Neural progenitor cell (in vitro differentiated cells): ENCODE measurements around the gene TNFSF13. TPM values are rescaled to one million over a fixed set of nuclear protein-coding genes. Genes with fewer than 3 reads are reported as not detected.
A peak's percentile ranks its signal among the peaks of the same experiment; 100 is the strongest.

Experiments
- DNase-seq: peaks from one replicate; pipeline ENCODE4 v3.0.0-alpha.2; 2016; ENCODE audit warnings: low spot score
- H2AFZ ChIP-seq: fragments of 200-600 bp; sonication (generic); replicated peaks from 2 replicates; pipeline ENCODE4 v1.6.1; 2016; ENCODE audit warnings: antibody characterized with exemption
- H3F3A ChIP-seq: fragments of 200-600 bp; sonication (generic); 2 replicates; pipeline ENCODE4 v1.6.1; 2016; ENCODE audit warnings: antibody characterized with exemption, low read depth
- H3K27ac ChIP-seq: fragments of 200-600 bp; sonication (generic); 2 replicates; pipeline ENCODE4 v1.5.1; 2016; ENCODE audit warnings: mild to moderate bottlenecking
- H3K27me3 ChIP-seq: fragments of 200-600 bp; sonication (generic); 2 replicates; pipeline ENCODE4 v1.6.1; 2016; ENCODE audit warnings: mild to moderate bottlenecking, moderate library complexity
- H3K36me3 ChIP-seq: fragments of 200-600 bp; sonication (generic); 2 replicates; pipeline ENCODE4 v1.5.1; 2016
- H3K4me1 ChIP-seq: fragments of 200-600 bp; sonication (generic); 2 replicates; pipeline ENCODE4 v1.6.1; 2016; ENCODE audit warnings: mixed run types
- H3K4me2 ChIP-seq: fragments of 200-600 bp; sonication (generic); 2 replicates; pipeline ENCODE4 v1.6.1; 2016
- H3K4me3 ChIP-seq: fragments of 200-600 bp; sonication (generic); 2 replicates; pipeline ENCODE4 v1.5.1; 2016
- H3K79me2 ChIP-seq: fragments of 200-600 bp; sonication (generic); 2 replicates; pipeline ENCODE4 v1.6.1; 2016; ENCODE audit warnings: low read depth
- H3K9ac ChIP-seq: fragments of 200-600 bp; sonication (generic); 2 replicates; pipeline ENCODE4 v1.6.1; 2016
- H3K9me3 ChIP-seq: fragments of 200-600 bp; sonication (generic); 2 replicates; pipeline ENCODE4 v1.5.1; 2016; ENCODE audit warnings: low read depth
- H4K20me1 ChIP-seq: fragments of 200-600 bp; sonication (generic); 2 replicates; pipeline ENCODE4 v1.6.1; 2016; ENCODE audit warnings: low read depth
- H3K27ac Mint-ChIP-seq: 3 replicates; pipeline ENCODE4 v1.8.0; 2021; ENCODE audit warnings: mixed read lengths
- H3K27me3 Mint-ChIP-seq: 2 replicates; pipeline ENCODE4 v1.8.0; 2022; ENCODE audit warnings: low read depth, mild to moderate bottlenecking, inconsistent platforms, moderate library complexity, mixed read lengths; ENCODE audit not compliant: insufficient read depth
- H3K36me3 Mint-ChIP-seq: 3 replicates; pipeline ENCODE4 v1.8.0; 2021; ENCODE audit warnings: mixed read lengths
- H3K4me1 Mint-ChIP-seq: 3 replicates; pipeline ENCODE4 v1.8.0; 2021; ENCODE audit warnings: mixed read lengths
- H3K4me3 Mint-ChIP-seq: 3 replicates; pipeline ENCODE4 v1.8.0; 2021; ENCODE audit warnings: mild to moderate bottlenecking, moderate library complexity, mixed read lengths
- H3K9me3 Mint-ChIP-seq: 3 replicates; pipeline ENCODE4 v1.8.0; 2020; ENCODE audit warnings: mixed read lengths
- CTCF ChIP-seq: fragments of 200-600 bp; sonication (generic); IDR thresholded peaks from 2 replicates; pipeline ENCODE4 v1.5.1; 2017; ENCODE audit warnings: antibody characterized with exemption, mild to moderate bottlenecking
- EZH2 ChIP-seq: fragments of 200-600 bp; sonication (generic); IDR thresholded peaks from 2 replicates; pipeline ENCODE4 v1.6.1; 2017; ENCODE audit warnings: antibody characterized with exemption, mild to moderate bottlenecking, moderate library complexity
- EZH2phosphoT487 ChIP-seq: fragments of 200-600 bp; sonication (generic); IDR thresholded peaks from 2 replicates; pipeline ENCODE4 v1.6.1; 2017; ENCODE audit warnings: antibody characterized with exemption
- total RNA-seq: library from RNA; depleted of rRNA; stranded (reverse); fragments of >200 nt; gene quantifications from 2 replicates; pipeline ENCODE4 v1.2.3, GENCODE V29; 2015; ENCODE audit warnings: low replicate concordance

TNFSF13 gene
- total RNA-seq, 1 donor from 2014 or later = not detected

DNA sequence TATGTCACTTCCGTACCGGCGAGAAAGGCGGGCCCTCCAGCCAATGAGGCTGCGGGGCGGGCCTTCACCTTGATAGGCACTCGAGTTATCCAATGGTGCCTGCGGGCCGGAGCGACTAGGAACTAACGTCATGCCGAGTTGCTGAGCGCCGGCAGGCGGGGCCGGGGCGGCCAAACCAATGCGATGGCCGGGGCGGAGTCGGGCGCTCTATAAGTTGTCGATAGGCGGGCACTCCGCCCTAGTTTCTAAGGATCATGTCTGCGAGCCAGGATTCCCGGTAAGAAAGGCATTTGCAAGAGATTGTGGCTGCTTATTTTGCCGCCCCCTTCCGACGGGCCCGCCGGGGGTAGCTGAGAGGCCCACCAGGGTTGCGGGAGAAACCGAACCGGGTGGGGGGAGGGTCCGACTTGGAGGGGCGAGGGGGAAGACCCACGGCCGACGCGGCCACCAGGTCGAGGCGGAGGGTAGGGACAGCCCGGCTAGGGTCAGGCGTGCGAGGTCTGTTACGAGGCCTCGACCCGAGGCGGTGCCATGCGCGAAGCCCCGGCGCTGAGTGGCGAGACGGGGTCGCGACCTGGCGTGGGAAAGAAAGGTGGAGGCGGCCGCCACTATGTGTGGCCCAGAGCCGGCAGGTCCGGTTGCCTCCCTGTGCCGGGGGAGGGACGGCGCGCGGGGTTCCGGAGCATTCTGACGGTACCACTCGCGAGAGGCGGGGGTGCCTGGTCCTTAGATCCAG is 14.2 kb downstream of the TNFSF13 start:
- Mint-ChIP-seq H3K4me3 (peak overlapping the region; percentile 100), H3K27me3 (peaks cover 13% of the 10 kb centered on the region), H3K9me3 (no peaks in the 10 kb centered on the region), H3K36me3 (peaks cover 48% of the 10 kb centered on the region), H3K27ac (peak overlapping the region; percentile 99), H3K4me1 (peaks cover 36% of the 10 kb centered on the region)
- Histone ChIP-seq H3K4me3 (peak overlapping the region; percentile 86), H3K27ac (peak overlapping the region; percentile 65), H3K27me3 (no peaks in the 10 kb centered on the region), H3K4me2 (peak overlapping the region; percentile 93), H3K36me3 (peaks cover 17% of the 10 kb centered on the region), H3K9me3 (no peaks in the 10 kb centered on the region), H3K4me1 (peaks cover 17% of the 10 kb centered on the region), H4K20me1 (peaks cover 50% of the 10 kb centered on the region), H3F3A (peaks cover 58% of the 10 kb centered on the region), H3K9ac (peak overlapping the region; percentile 92), H2AFZ (no peak overlapping the region), H3K79me2 (peaks cover 50% of the 10 kb centered on the region)
- TF ChIP-seq EZH2 (no peak), CTCF (no peak), EZH2phosphoT487 (no peak)
- peak; percentile 99 for DNase-seq

DNA sequence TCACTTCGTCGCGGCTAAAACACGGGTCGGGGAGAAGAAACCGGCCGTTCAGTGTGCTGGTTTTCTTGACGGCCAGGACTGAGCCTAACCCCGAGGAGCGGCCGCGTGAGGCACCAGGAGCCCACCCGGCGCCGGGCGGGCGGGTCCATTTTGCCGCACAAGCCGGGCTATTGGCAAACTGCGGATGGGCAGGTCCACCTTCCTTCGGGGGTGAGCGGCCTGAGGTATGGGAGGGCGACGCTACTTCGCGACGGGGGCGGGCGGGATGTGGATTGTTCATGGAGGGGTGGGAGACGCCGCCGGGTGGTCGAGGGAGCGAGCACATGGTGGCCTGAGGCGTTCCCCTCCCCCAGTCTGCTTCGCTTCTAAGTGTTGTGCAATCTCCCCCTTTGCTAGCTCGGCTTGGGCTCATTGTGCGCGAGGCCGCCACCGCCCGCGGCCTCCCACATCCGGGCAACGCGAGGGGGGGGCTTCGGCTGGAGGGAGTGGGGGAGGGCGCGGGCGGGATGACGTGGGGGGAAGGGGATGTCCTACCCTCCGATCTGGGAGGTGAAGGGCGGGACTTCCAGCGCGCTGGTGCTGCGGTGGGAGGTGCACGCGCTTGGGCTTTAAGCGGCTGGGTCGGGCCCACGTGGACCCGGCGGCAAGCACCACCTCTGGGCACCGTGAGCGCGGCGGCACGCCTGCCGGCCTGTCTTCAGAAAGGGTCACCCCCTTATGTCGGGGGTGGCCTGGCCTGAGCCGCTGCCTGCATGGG is 15.0 kb downstream of the TNFSF13 start:
- peaks cover 17% of the 10 kb centered on the region for H3K4me1 ChIP-seq
- Mint-ChIP-seq H3K27ac (peak overlapping the region; percentile 99), H3K36me3 (peaks cover 52% of the 10 kb centered on the region), H3K9me3 (no peaks in the 10 kb centered on the region), H3K27me3 (peaks cover 13% of the 10 kb centered on the region), H3K4me1 (peaks cover 39% of the 10 kb centered on the region), H3K4me3 (peak overlapping the region; percentile 100)
- H3K4me2 ChIP-seq = peak overlapping the region; percentile 93
- peaks cover 66% of the 10 kb centered on the region for H3F3A ChIP-seq
- peak overlapping the region; percentile 92 for H3K9ac ChIP-seq
- no peak overlapping the region for H2AFZ ChIP-seq
- TF ChIP-seq CTCF (no peak), EZH2 (no peak), EZH2phosphoT487 (no peak)
- no peaks in the 10 kb centered on the region for H3K27me3 ChIP-seq
- H3K4me3 ChIP-seq = peak overlapping the region; percentile 86
- peak overlapping the region; percentile 65 for H3K27ac ChIP-seq
- peaks cover 50% of the 10 kb centered on the region for H3K79me2 ChIP-seq
- H3K9me3 ChIP-seq = no peaks in the 10 kb centered on the region
- peaks cover 17% of the 10 kb centered on the region for H3K36me3 ChIP-seq
- peaks cover 58% of the 10 kb centered on the region for H4K20me1 ChIP-seq
- DNase-seq = peak; percentile 94

- H3K27ac Mint-ChIP-seq = no peak overlapping the region
- H3K36me3 Mint-ChIP-seq = peaks cover 46% of the 10 kb centered on the region
- Histone ChIP-seq H3F3A (peaks cover 74% of the 10 kb centered on the region), H3K4me2 (peak overlapping the region; percentile 93), H3K9ac (peak overlapping the region; percentile 92), H2AFZ (no peak overlapping the region), H3K9me3 (no peaks in the 10 kb centered on the region), H3K36me3 (peaks cover 17% of the 10 kb centered on the region), H3K4me1 (peaks cover 17% of the 10 kb centered on the region), H4K20me1 (peaks cover 66% of the 10 kb centered on the region), H3K27me3 (no peaks in the 10 kb centered on the region), H3K79me2 (peaks cover 50% of the 10 kb centered on the region), H3K4me3 (peak overlapping the region; percentile 86), H3K27ac (no peak overlapping the region)
- TF ChIP-seq CTCF (no peak), EZH2phosphoT487 (no peak), EZH2 (no peak)
- DNase-seq = no peak
- peak overlapping the region; percentile 100 for H3K4me3 Mint-ChIP-seq
- H3K27me3 Mint-ChIP-seq = peaks cover 13% of the 10 kb centered on the region
- no peaks in the 10 kb centered on the region for H3K9me3 Mint-ChIP-seq
- peaks cover 44% of the 10 kb centered on the region for H3K4me1 Mint-ChIP-seq
Measured at GRCh38 chr17:7574176-7574953, 15.8 kb downstream of the TNFSF13 start.
